ENCODE data around the gene RAD51B.

Gene RAD51B

DNA sequence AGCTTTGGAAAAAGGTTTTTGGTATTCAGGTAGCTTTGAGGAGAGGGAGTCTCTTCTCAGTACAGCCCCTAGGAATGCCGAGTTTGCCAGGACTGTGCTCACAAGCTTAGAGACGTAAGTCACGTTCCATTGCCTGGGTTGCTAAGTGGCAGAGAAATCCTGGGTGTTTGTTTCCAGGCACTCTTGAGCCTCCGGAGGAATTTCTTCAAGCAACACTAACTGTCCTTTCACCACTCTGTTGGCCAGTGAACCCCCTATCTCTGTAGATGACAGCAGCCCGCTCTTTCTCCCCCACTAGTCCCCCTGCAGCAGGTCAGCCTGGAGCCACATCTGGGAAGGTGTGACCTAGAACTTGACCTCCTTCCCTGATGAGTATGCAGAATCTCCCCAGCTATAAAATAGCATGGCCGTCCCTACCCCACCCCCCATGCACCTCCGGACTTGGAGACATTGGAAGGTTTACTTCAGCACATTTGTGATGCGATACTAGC lies 810.5 kb downstream of the RAD51B start:
- Histone ChIP-seq H3K27ac (no peak overlapping the region), H3K4me3 (ENCODE audit: low read depth, low read length) (no peak overlapping the region), H3K27me3 (replicated peaks) (no peaks in the 10 kb centered on the region), H3K36me3 (replicated peaks) (no peaks in the 10 kb centered on the region)
- no peak for DNase-seq
- TF ChIP-seq, protein P1, sequence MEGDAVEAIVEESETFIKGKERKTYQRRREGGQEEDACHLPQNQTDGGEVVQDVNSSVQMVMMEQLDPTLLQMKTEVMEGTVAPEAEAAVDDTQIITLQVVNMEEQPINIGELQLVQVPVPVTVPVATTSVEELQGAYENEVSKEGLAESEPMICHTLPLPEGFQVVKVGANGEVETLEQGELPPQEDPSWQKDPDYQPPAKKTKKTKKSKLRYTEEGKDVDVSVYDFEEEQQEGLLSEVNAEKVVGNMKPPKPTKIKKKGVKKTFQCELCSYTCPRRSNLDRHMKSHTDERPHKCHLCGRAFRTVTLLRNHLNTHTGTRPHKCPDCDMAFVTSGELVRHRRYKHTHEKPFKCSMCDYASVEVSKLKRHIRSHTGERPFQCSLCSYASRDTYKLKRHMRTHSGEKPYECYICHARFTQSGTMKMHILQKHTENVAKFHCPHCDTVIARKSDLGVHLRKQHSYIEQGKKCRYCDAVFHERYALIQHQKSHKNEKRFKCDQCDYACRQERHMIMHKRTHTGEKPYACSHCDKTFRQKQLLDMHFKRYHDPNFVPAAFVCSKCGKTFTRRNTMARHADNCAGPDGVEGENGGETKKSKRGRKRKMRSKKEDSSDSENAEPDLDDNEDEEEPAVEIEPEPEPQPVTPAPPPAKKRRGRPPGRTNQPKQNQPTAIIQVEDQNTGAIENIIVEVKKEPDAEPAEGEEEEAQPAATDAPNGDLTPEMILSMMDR (IDR thresholded peaks at IDR 0.05; ENCODE audit: low read depth, low read length, missing control alignments): no peak
- in situ Hi-C loops (cut with HindIII; ENCODE audit: low pct_ligation_motif_present, low sequenced_read_pairs): no loop called here

DNA sequence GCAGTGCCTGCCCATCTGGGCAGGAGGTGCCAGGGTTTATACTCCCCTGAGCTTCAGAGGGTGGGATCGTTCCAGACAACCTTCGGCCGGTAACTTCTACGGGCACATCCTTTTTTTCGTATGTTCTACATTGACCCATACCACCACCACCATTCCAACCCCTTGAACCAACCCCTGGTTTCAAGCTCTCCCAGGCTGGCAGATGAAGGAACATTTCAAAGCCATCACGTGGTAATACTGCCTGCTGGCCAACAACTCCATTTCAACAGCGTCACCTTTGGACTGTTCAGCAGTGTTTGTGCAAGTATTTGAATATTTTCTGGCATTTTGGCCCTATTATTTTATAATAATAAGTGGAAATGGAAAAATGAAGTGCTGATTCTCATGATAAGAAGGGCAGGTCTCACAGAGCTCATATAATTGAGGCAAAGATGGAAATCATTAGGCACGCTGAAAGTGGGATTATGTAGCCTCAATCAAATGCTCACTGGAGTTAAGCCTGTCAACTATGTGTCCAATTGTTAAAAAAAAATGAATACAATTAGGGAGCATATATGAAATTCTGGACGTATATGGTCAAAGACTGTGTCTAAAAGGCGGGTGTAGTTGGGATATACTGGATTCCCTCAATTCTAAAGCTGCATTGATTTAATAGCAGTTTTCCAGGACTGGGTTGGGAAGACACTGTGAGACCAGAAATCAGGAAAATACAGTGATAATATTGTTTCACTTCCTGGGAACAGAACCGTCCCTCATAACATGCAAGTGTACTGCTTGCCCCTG lies 811.2 kb downstream of the RAD51B start:
- Histone ChIP-seq H3K27me3 (replicated peaks) (no peaks in the 10 kb centered on the region), H3K4me3 (ENCODE audit: low read depth, low read length) (no peak overlapping the region), H3K36me3 (replicated peaks) (no peaks in the 10 kb centered on the region), H3K27ac (no peak overlapping the region)
- in situ Hi-C loops (cut with HindIII; ENCODE audit: low pct_ligation_motif_present, low sequenced_read_pairs): no loop called here
- no peak for DNase-seq
- TF ChIP-seq, protein P1 (IDR thresholded peaks at IDR 0.05; ENCODE audit: low read depth, low read length, missing control alignments): no peak

DNA sequence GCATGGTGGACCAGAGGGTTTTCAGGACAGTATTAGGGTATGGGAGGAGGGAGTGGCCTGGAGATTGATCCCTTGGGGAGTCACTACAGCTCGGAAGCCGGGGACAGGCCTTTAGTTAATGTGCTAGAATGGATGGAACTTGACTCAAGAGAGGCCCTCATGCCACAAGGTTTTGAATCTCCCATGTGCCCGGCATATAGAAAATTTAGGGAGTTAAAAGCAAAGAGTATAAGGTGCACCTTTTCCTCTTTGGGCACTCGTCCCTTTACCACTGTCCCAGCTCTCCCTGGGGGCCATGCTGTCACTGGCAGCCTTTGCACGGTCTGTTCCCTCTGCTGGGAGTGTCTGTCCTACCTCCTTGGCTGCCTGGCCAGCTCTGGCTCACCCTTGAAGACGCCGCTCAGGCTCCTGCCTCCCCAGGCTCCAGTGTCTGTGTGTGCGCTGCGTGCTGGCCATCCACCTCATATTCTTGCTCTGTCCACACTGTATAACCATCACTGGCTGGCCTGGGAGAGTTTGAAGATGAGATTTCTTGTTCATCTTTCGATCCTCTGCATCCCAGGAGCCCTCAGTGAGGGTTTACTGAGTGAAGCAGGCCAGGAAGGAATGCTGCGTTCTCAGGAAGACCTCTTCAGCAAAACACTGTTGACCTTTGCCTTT lies 811.9 kb downstream of the RAD51B start:
- DNase-seq: no peak
- Histone ChIP-seq H3K4me3 (ENCODE audit: low read depth, low read length) (no peak overlapping the region), H3K36me3 (replicated peaks) (no peaks in the 10 kb centered on the region), H3K27ac (no peak overlapping the region), H3K27me3 (replicated peaks) (no peaks in the 10 kb centered on the region)
- in situ Hi-C loops (cut with HindIII; ENCODE audit: low pct_ligation_motif_present, low sequenced_read_pairs): no loop called here
- TF ChIP-seq, protein P1 (IDR thresholded peaks at IDR 0.05; ENCODE audit: low read depth, low read length, missing control alignments): no peak

DNA sequence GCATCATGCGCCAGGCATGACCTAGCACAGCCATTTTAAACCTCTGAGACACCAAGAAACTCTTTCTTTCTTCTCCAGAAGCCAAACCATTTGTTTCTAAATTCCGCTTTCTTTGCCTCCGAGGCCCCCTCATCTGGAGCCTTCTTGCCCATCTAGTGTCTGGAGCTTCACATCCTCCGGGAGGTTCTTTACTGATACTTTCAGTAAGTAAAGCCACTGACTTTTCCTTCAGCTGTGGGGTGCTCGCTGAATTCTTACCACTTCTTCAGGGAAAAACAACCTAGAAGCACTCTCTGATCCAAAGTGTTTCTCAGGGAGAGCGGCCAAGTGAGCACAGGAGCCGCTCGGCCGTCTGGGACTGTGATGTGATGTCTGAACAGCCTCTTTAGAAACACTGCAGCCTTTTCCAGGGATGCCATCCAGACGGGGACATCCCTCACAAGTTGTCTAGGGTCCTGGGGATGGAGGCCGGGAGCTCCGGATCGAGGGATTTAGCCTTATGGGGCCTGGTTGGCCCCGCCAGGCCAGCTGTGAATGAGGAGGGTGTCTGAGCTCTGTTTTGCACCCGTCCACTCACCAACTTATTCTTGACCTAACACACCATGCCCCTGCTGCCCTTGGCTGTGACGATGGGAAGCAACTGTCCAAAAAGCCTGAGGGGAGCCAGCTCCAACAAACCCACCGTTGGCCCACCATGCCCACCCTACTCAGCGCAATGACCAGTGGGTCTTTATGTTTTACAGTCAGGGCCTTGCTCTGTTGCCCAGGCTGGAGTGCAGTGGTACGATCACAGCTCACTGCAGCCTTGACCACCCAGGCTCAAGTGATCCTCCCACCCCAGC lies 812.7 kb downstream of the RAD51B start:
- in situ Hi-C loops (cut with HindIII; ENCODE audit: low pct_ligation_motif_present, low sequenced_read_pairs): no loop called here
- no peak overlapping the region for H3K4me3 ChIP-seq (ENCODE audit: low read depth, low read length)

More for the DNA sequence above, 812.7 kb downstream of the RAD51B start:
- no peaks in the 10 kb centered on the region for H3K36me3 ChIP-seq (replicated peaks)
- TF ChIP-seq, protein P1 (IDR thresholded peaks at IDR 0.05; ENCODE audit: low read depth, low read length, missing control alignments): no peak
- H3K27me3 ChIP-seq (replicated peaks): no peaks in the 10 kb centered on the region
- no peak for DNase-seq
- no peak overlapping the region for H3K27ac ChIP-seq
